Left colon (tissue), 2 donors: ENCODE results near the gene ASIC1. TPM values are rescaled to one million over a fixed set of nuclear protein-coding genes. Genes with fewer than 3 reads are reported as not detected.
A peak's percentile ranks its signal among the peaks of the same experiment; 100 is the strongest.

Source experiments
- ATAC-seq: fragments of 200-7000 bp; cut with Tn5 transposase; one replicate; pipeline ENCODE4 v1.9.1; 2020; ENCODE audit warnings: mild to moderate bottlenecking, moderate library complexity
- DNase-seq, 2 donors: peaks; one replicate each; pipeline ENCODE4 v3.0.0-alpha.2; 2020
- intact Hi-C, 2 donors: fragments of 100-400 bp; cut with DNase I in 1 of 2; cut with micrococcal nuclease in 1 of 2; formaldehyde crosslinking; loops; one replicate each; pipeline versions ENCODE4 v1.11.2 to v1.14.0; 2022; cut with DNase I, micrococcal nuclease
- total RNA-seq, 2 donors: library from RNA; stranded (reverse); fragmentation: NEBNext Ultra II Directional; extraction: Animal tissue kit (Norgen Biotek cat#: 25700); gene quantifications; one replicate each; pipeline ENCODE4 v1.2.1, GENCODE V29; 2021
- donor health status: DM: no; HTN: no; CAD: no.
- donor health status: DM: yes; HTN: yes; CAD: no.

Gene ASIC1
- total RNA-seq, 2 donors from 2014 or later = 0.55 to 1.9 TPM

- ATAC-seq (no peak), DNase-seq (no peak)
- intact Hi-C loops = no loop called here
These were observed 19.1 kb upstream of the ASIC1 start for GRCh38 chr12:50038336-50038735.

- DNase-seq (peak; percentile 68 to 90), ATAC-seq (peak; percentile 87)
- intact Hi-C loops = no loop called here
These were observed 18.1 kb upstream of the ASIC1 start for GRCh38 chr12:50039151-50039835.

GRCh38 chr12:50040657-50041056 is 16.7 kb upstream of the ASIC1 start:
- DNase-seq (no peak), ATAC-seq (no peak)
- intact Hi-C loops = no loop called here

- DNase-seq = no peak
- no peak for ATAC-seq
- intact Hi-C loops = no loop called here
These were observed 16.1 kb upstream of the ASIC1 start for GRCh38 chr12:50041062-50041860.

- intact Hi-C loops = no loop called here
- DNase-seq (no peak), ATAC-seq (no peak)
These were observed 15.4 kb upstream of the ASIC1 start for GRCh38 chr12:50041962-50042361.

GRCh38 chr12:50042693-50043092 is 14.7 kb upstream of the ASIC1 start:
- no peak for ATAC-seq
- intact Hi-C loops = no loop called here
- DNase-seq = no peak

GRCh38 chr12:50043308-50043707 is 14.1 kb upstream of the ASIC1 start:
- DNase-seq = no peak
- intact Hi-C loops = no loop called here
- no peak for ATAC-seq

GRCh38 chr12:50043854-50044253 is 13.5 kb upstream of the ASIC1 start:
- intact Hi-C loops = no loop called here
- ATAC-seq (no peak), DNase-seq (no peak)

- no peak for ATAC-seq
- intact Hi-C loops = no loop called here
These were observed 9.6 kb upstream of the ASIC1 start for GRCh38 chr12:50047693-50048250.

GRCh38 chr12:50049254-50050118 is 7.9 kb upstream of the ASIC1 start:
- intact Hi-C loops = loop anchor here (5.0 to 10.0 kb wide), 2 partner anchors 77 to 85 kb away; partner anchors contain the start of genes AQP5 (in 1 of the 2) and AQP6 (in 1 of the 2)
- DNase-seq (no peak), ATAC-seq (no peak)

More at GRCh38 chr12:50047693-50048250, 9.6 kb upstream of the ASIC1 start:
- DNase-seq = no peak

GRCh38 chr12:50050119-50050385 is 7.3 kb upstream of the ASIC1 start:
- no peak for ATAC-seq
- intact Hi-C loops = loop anchor here (5.0 to 10.0 kb wide), 2 partner anchors 78 to 85 kb away; partner anchors contain the start of genes AQP5 (in 1 of the 2) and AQP6 (in 1 of the 2)
- no peak for DNase-seq

GRCh38 chr12:50050410-50051098 is 6.8 kb upstream of the ASIC1 start:
- DNase-seq = peak in 1 of 2 donors; percentile 53
- peak; percentile 68 for ATAC-seq
- intact Hi-C loops = loop anchor here (5.0 to 10.0 kb wide), 2 partner anchors 78 to 86 kb away; partner anchors contain the start of genes AQP5 (in 1 of the 2) and AQP6 (in 1 of the 2)

- intact Hi-C loops = loop anchor here (5.0 to 10.0 kb wide), 2 partner anchors 79 to 86 kb away; partner anchors contain the start of genes AQP5 (in 1 of the 2) and AQP6 (in 1 of the 2)
- no peak for DNase-seq
These were observed 6.1 kb upstream of the ASIC1 start for GRCh38 chr12:50051101-50051806.

GRCh38 chr12:50052544-50052943 is 4.9 kb upstream of the ASIC1 start:
- intact Hi-C loops = loop anchor here (5.0 to 10.0 kb wide), 2 partner anchors 80 to 88 kb away; partner anchors contain the start of genes AQP5 (in 1 of the 2) and AQP6 (in 1 of the 2)
- no peak for DNase-seq
- no peak for ATAC-seq

More at GRCh38 chr12:50051101-50051806, 6.1 kb upstream of the ASIC1 start:
- ATAC-seq = no peak

GRCh38 chr12:50052964-50053363 is 4.4 kb upstream of the ASIC1 start:
- intact Hi-C loops = loop anchor here (5.0 to 10.0 kb wide), 2 partner anchors 81 to 88 kb away; partner anchors contain the start of genes AQP5 (in 1 of the 2) and AQP6 (in 1 of the 2)

GRCh38 chr12:50053583-50053982 is 3.8 kb upstream of the ASIC1 start:
- no peak for DNase-seq
- intact Hi-C loops = loop anchor here (5.0 to 10.0 kb wide), 2 partner anchors 81 to 89 kb away; partner anchors contain the start of genes AQP5 (in 1 of the 2) and AQP6 (in 1 of the 2)
- ATAC-seq = no peak

More at GRCh38 chr12:50052964-50053363, 4.4 kb upstream of the ASIC1 start:
- ATAC-seq (no peak), DNase-seq (no peak)
